ENCODE results near the gene PYGO2. TPM values are rescaled to one million over a fixed set of nuclear protein-coding genes. Genes with fewer than 3 reads are reported as not detected.

Gene PYGO2
- total RNA-seq, 4 donors from 2014 or later = 14.4 to 18.8 (median 17.5) TPM

GRCh38 chr1:154955718-154956543, 5.7 kb downstream of the PYGO2 start, which contains the start of gene PBXIP1:
Gene PBXIP1 (minus strand): TSS chr1:154956099. CDS start chr1:154953721, 2,378 bp downstream.
- no peaks in the 10 kb centered on the region for H3K9me3 ChIP-seq
- intact Hi-C loops (cut with DNase I) = loop anchor here (10.0 kb wide), 1 partner anchor 391 kb away; the partner anchor contains the start of gene CHRNB2
- WGBS, 2 donors = 0% methylated on average over 16 to 17 of the region's 18 CpGs
- DNase-seq = peak; percentile 30
- H3K27me3 ChIP-seq = no peaks in the 10 kb centered on the region
- H3K36me3 ChIP-seq = peaks cover 8 to 37% (median 12%) of the 10 kb centered on the region in 3 donors
- H3K4me1 ChIP-seq = peaks cover 28 to 94% (median 64%) of the 10 kb centered on the region in 3 donors
- H3K27ac ChIP-seq = peak within 1 kb of the TSS; percentile 79 to 89 (median 85)
- peak within 1 kb of the TSS; percentile 43 to 71 (median 55) for H3K4me3 ChIP-seq
- TF ChIP-seq CTCF (IDR thresholded peaks at IDR 0.05) = peak in 2 of 6 experiments; percentile 2 to 12
- peak in 1 of 4 donors; percentile 64 for TF ChIP-seq POLR2A (IDR thresholded peaks at IDR 0.05)

- TF ChIP-seq CTCF (IDR thresholded peaks at IDR 0.05) = no peak
- peak in 1 of 4 donors; percentile 19 for TF ChIP-seq POLR2A (IDR thresholded peaks at IDR 0.05)
- H3K9me3 ChIP-seq = no peaks in the 10 kb centered on the region
- H3K27me3 ChIP-seq = no peaks in the 10 kb centered on the region
- intact Hi-C loops (cut with DNase I) = loop anchor here (10.0 kb wide), 1 partner anchor 390 kb away; the partner anchor contains the start of gene CHRNB2
- DNase-seq = no peak
- H3K4me3 ChIP-seq = peak overlapping the region; percentile 43 to 71 (median 55)
- H3K27ac ChIP-seq = peak overlapping the region; percentile 79 to 89 (median 85)
- 10 to 11% methylated on average over 3 to 4 of the region's 4 CpGs for WGBS, 2 donors
- H3K36me3 ChIP-seq = peaks cover 8 to 44% (median 17%) of the 10 kb centered on the region in 3 donors
- peaks cover 21 to 86% (median 56%) of the 10 kb centered on the region in 3 donors for H3K4me1 ChIP-seq
Observed at GRCh38 chr1:154955039-154955717, 6.4 kb downstream of the PYGO2 start.

GRCh38 chr1:154954541-154954940, 7.0 kb downstream of the PYGO2 start:
- Histone ChIP-seq H3K9me3 (no peaks in the 10 kb centered on the region), H3K27me3 (no peaks in the 10 kb centered on the region), H3K4me3 (peak overlapping the region in 2 of 4 donors; percentile 56 to 71), H3K27ac (peak overlapping the region in 3 of 4 donors; percentile 60 to 89 (median 82)), H3K4me1 (peaks cover 21 to 80% (median 53%) of the 10 kb centered on the region in 3 donors), H3K36me3 (peaks cover 8 to 43% (median 16%) of the 10 kb centered on the region in 3 donors)
- 52 to 64% methylated on average over 3 of the region's 3 CpGs for WGBS, 2 donors
- intact Hi-C loops (cut with DNase I) = loop anchor here (10.0 kb wide), 1 partner anchor 390 kb away; the partner anchor contains the start of gene CHRNB2
- TF ChIP-seq CTCF (IDR thresholded peaks at IDR 0.05) = no peak
- no peak for TF ChIP-seq POLR2A (IDR thresholded peaks at IDR 0.05)
- DNase-seq = no peak

- H3K9me3 ChIP-seq = no peaks in the 10 kb centered on the region
- H3K4me1 ChIP-seq = peaks cover 21 to 71% (median 53%) of the 10 kb centered on the region in 3 donors
- no peak for TF ChIP-seq POLR2A (IDR thresholded peaks at IDR 0.05)
- no peak for TF ChIP-seq CTCF (IDR thresholded peaks at IDR 0.05)
- H3K4me3 ChIP-seq = peak overlapping the region in 2 of 4 donors; percentile 7 to 8
- DNase-seq = no peak
- H3K27me3 ChIP-seq = no peaks in the 10 kb centered on the region
- H3K27ac ChIP-seq = no peak overlapping the region
- H3K36me3 ChIP-seq = peaks cover 6 to 35% (median 7%) of the 10 kb centered on the region in 3 donors
- intact Hi-C loops (cut with DNase I) = loop anchor here (10.0 kb wide), 1 partner anchor 389 kb away; the partner anchor contains the start of gene CHRNB2
- WGBS, 2 donors = no CpG with 5 or more reads among the region's 2 CpGs
Observed at GRCh38 chr1:154953611-154954038, 8.0 kb downstream of the PYGO2 start.
